Testis (tissue), 3 donors: Measurements from ENCODE around the gene SPINT1. TPM values are rescaled to one million over a fixed set of nuclear protein-coding genes. Genes with fewer than 3 reads are reported as not detected.
"Not testable (repeated sequence)": the region's sequence is repeated elsewhere in the genome, so short reads cannot be mapped to it uniquely, and the experiment has no call there.

Experiments
- DNase-seq: peaks from one replicate; pipeline ENCODE4 v3.0.0-alpha.2; 2019
- H3K27ac ChIP-seq, 2 donors: fragments of 200-600 bp; sonication (generic); one replicate each; pipeline ENCODE4 v1.5.1; 2019
- H3K27me3 ChIP-seq: fragments of 200-600 bp; sonication (generic); one replicate; pipeline ENCODE4 v1.5.1; 2019
- H3K36me3 ChIP-seq: fragments of 200-600 bp; sonication (generic); one replicate; pipeline ENCODE4 v1.5.1; 2017; ENCODE audit warnings: low read depth; ENCODE audit errors: missing control alignments
- H3K4me1 ChIP-seq: fragments of 200-600 bp; sonication (generic); one replicate; pipeline ENCODE4 v1.5.1; 2019
- H3K4me3 ChIP-seq, 2 donors: fragments of 200-600 bp; sonication (generic); one replicate each; pipeline ENCODE4 v1.5.1; 2017 to 2019
- H3K9me3 ChIP-seq: fragments of 200-600 bp; sonication (generic); one replicate; pipeline ENCODE4 v1.5.1; 2017
- POLR2A ChIP-seq: fragments of 450-650 bp; IDR thresholded peaks from one replicate; pipeline ENCODE4 v1.6.1; 2017; ENCODE audit warnings: antibody characterized with exemption, mild to moderate bottlenecking, moderate library complexity
- WGBS, 2 donors: methylation state at CpG; one replicate each; pipeline ENCODE4 v1.1.5; 2018; 5-methylcytosine and 5-hydroxymethylcytosine counted together
- intact Hi-C: fragments of 100-400 bp; cut with DNase I; formaldehyde crosslinking; loops from one replicate; pipeline ENCODE4 v1.15.1; 2023; ENCODE audit warnings: low total_unique reads
- polyA plus RNA-seq: library from polyadenylated mRNA; stranded (reverse); fragments of 350-450 nt; fragmentation: Illumina TruSeq; extraction: RNeasy Lipid Tissue Mini Kit (QIAGEN cat#74804); gene quantifications from one replicate; pipeline ENCODE4 v1.2.3, GENCODE V29; 2014; ENCODE audit warnings: low read depth, low replicate concordance; ENCODE audit not compliant: insufficient read depth
- total RNA-seq, 2 donors: library from RNA; depleted of rRNA; stranded (reverse); fragments of >200 nt; gene quantifications; one replicate each; pipeline ENCODE4 v1.2.3, GENCODE V29; 2016
- TF ChIP-seq, protein P1 (sequence below), 3 experiments: fragments of 450-650 bp in 2 of 3; fragments of 200-600 bp in 1 of 3; sonication (generic) in 1 of 3; IDR thresholded peaks; one replicate each; pipeline ENCODE4 v1.5.1; 2016 to 2019; ENCODE audit warnings: antibody characterized with exemption in 3 of 3, mild to moderate bottlenecking in 2 of 3, moderate library complexity in 1 of 3

Gene SPINT1
- total and polyA plus RNA-seq, 3 donors from 2014 or later = 7.2 to 10.5 (median 9.5) TPM

DNA sequence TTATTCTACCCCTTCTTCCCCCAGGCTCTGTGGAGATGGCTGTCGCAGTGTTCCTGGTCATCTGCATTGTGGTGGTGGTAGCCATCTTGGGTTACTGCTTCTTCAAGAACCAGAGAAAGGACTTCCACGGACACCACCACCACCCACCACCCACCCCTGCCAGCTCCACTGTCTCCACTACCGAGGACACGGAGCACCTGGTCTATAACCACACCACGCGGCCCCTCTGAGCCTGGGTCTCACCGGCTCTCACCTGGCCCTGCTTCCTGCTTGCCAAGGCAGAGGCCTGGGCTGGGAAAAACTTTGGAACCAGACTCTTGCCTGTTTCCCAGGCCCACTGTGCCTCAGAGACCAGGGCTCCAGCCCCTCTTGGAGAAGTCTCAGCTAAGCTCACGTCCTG lies 12.9 kb downstream of the SPINT1 start:
- intact Hi-C loops = no loop called here
- H3K27ac ChIP-seq = no peak overlapping the region

DNA sequence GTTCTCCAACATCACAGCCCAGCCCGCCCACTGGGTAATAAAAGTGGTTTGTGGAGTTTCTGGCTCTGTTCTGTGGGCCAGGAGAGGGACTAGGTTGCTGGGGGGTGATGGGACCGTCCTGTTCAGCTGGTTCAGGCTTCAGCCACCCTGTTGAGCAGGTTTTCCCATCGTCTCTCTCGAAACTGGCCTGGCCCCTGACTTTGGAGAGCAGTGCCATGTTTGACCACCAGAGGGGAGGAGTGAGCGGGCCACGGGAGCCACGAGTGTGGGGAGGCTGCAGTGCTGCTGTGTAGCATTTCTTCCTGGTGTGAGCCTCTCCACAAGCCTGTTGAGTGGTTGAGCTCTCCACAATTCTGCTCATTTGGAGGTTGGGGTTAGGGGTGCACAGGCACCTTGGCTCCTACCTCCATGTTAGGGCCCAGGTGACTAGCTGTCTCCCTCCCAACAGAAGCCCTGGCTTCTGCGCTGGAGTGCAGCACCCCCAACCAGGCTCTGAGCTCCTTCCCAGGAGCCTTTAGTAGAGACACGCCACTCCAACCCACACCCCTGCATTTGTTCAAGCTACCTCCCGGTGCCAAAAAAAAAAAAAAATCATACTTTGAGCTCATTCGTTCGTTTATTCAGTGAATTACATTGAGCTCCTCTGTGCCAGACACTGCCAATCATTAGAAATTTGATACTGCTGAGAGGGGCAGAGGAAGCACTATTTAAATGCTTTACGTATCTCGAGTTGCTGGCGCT lies 13.9 kb downstream of the SPINT1 start:
- H3K4me3 ChIP-seq = no peak overlapping the region
- H3K4me1 ChIP-seq = no peaks in the 10 kb centered on the region
- H3K27me3 ChIP-seq = no peaks in the 10 kb centered on the region
- DNase-seq = peak; percentile 75
- TF ChIP-seq POLR2A = no peak
- TF ChIP-seq, protein P1, sequence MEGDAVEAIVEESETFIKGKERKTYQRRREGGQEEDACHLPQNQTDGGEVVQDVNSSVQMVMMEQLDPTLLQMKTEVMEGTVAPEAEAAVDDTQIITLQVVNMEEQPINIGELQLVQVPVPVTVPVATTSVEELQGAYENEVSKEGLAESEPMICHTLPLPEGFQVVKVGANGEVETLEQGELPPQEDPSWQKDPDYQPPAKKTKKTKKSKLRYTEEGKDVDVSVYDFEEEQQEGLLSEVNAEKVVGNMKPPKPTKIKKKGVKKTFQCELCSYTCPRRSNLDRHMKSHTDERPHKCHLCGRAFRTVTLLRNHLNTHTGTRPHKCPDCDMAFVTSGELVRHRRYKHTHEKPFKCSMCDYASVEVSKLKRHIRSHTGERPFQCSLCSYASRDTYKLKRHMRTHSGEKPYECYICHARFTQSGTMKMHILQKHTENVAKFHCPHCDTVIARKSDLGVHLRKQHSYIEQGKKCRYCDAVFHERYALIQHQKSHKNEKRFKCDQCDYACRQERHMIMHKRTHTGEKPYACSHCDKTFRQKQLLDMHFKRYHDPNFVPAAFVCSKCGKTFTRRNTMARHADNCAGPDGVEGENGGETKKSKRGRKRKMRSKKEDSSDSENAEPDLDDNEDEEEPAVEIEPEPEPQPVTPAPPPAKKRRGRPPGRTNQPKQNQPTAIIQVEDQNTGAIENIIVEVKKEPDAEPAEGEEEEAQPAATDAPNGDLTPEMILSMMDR (IDR thresholded peaks at IDR 0.05) = peak; percentile 83 to 93 (median 93)
- intact Hi-C loops = no loop called here
- H3K27ac ChIP-seq = no peak overlapping the region
- 31 to 44% methylated on average over 12 to 15 of the region's 15 CpGs for WGBS, 2 donors
- H3K9me3 ChIP-seq = no peaks in the 10 kb centered on the region
- H3K36me3 ChIP-seq = no peaks in the 10 kb centered on the region

More for the DNA sequence above, 12.9 kb downstream of the SPINT1 start:
- no peak overlapping the region for H3K4me3 ChIP-seq
- H3K9me3 ChIP-seq = no peaks in the 10 kb centered on the region
- no peaks in the 10 kb centered on the region for H3K27me3 ChIP-seq
- TF ChIP-seq POLR2A = no peak
- TF ChIP-seq, protein P1 (IDR thresholded peaks at IDR 0.05) = no peak
- no peaks in the 10 kb centered on the region for H3K4me1 ChIP-seq
- DNase-seq = no peak
- no peaks in the 10 kb centered on the region for H3K36me3 ChIP-seq
- 73 to 95% methylated on average over 8 of the region's 8 CpGs for WGBS, 2 donors

DNA sequence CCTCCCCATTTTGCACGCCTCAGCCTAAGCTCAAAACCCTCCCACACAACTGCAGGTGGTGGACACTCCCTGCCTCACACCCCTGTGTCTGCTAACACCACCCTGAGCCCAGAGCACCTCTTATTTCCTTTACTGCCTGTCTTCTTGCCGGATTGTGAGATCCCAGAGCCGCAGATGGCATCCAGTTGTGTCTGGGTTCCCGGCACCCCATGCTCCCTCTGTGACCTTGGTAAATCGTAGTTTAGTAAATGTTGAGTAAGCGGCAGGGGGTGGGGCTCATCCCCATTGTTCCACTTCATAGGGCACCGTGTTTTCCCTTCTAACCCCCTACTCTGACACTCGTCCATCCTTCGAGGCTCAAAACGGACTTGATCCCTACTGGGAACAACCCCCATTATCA lies 14.9 kb downstream of the SPINT1 start:
- no peaks in the 10 kb centered on the region for H3K9me3 ChIP-seq
- no peaks in the 10 kb centered on the region for H3K36me3 ChIP-seq
- H3K27ac ChIP-seq = no peak overlapping the region
- TF ChIP-seq, protein P1 (IDR thresholded peaks at IDR 0.05) = no peak
- TF ChIP-seq POLR2A = no peak
- no peak for DNase-seq
- H3K27me3 ChIP-seq = no peaks in the 10 kb centered on the region
- no peak overlapping the region for H3K4me3 ChIP-seq
- 62 to 64% methylated on average over 10 of the region's 10 CpGs for WGBS, 2 donors
- H3K4me1 ChIP-seq = no peaks in the 10 kb centered on the region
- intact Hi-C loops = no loop called here

DNA sequence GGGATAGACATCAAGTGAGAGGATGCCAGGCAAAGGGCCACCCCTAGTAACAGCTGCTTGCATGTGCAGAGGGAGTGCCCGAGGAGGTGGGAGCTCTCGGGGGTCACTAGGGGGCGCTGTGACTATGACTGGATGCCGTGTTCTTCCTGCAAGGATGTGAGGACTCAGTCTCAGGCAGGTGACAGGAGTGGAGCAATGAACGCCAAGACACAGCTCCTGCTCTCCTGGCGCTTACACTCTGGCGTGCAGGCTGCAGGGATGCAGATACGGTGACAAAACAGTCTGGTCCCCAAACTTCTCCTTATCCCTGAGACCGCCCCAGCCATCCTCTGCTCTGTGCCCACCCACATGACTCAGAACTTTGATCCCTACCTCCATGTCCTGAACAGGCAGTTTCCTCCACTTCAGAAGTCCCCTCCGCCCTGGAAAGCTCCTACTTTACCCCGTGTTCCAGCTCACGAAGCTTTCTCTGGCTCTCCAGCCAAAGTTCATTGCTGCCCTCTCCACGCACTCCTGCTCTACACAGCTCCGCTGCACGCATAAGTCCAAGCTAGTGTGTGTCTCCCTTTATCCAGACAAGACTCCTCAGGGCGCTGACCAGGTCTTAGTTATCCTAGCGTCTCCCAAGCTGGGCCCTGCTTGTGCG lies 15.5 kb downstream of the SPINT1 start:
- H3K4me3 ChIP-seq = no peak overlapping the region
- H3K9me3 ChIP-seq = no peaks in the 10 kb centered on the region
- DNase-seq = peak; percentile 83
- no peaks in the 10 kb centered on the region for H3K27me3 ChIP-seq
- H3K4me1 ChIP-seq = no peaks in the 10 kb centered on the region
- TF ChIP-seq, protein P1 (IDR thresholded peaks at IDR 0.05) = peak; percentile 15 to 68 (median 24)
- no peak for TF ChIP-seq POLR2A
- H3K27ac ChIP-seq = no peak overlapping the region
- no peaks in the 10 kb centered on the region for H3K36me3 ChIP-seq
- intact Hi-C loops = no loop called here
- 62 to 72% methylated on average over 18 of the region's 18 CpGs for WGBS, 2 donors

DNA sequence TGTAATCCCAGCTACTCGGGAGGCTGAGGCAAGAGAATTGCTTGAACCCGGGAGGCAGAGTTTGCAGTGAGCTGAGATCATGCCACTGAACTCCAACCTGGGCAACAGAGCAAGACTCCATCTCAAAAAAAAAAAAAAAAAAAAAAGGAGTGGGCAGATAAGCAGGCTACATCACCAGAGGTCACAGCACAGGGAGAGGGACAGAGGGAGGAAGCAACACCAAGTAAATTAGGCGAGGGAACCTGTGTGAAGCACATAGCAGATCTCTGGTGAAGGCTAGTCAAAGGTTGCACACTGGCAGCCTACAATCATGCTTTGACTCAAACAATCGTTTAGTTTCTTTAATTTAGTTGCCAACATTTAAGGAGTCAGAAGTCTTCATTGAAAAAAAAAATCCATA lies 17.3 kb downstream of the SPINT1 start:
- H3K36me3 ChIP-seq, H3K4me3 ChIP-seq, H3K27ac ChIP-seq, H3K4me1 ChIP-seq, intact Hi-C loops, H3K9me3 ChIP-seq, DNase-seq, H3K27me3 ChIP-seq: not testable (repeated sequence)
- WGBS, 2 donors = 72 to 78% methylated on average over 4 of the region's 4 CpGs
